ENCODE data around the gene DHCR24. TPM values are rescaled to one million over a fixed set of nuclear protein-coding genes. Genes with fewer than 3 reads are reported as not detected.
A peak's percentile ranks its signal among the peaks of the same experiment; 100 is the strongest.

The DHCR24 gene
- total RNA-seq, 2 donors from 2014 or later: 152 to 154 TPM

GRCh38 chr1:54800899-54801759 is 85.9 kb downstream of the DHCR24 start, which contains the start of gene TTC22:
TTC22 (minus strand) TSS chr1:54801323; CDS start chr1:54801163, 160 bp downstream.
- H3K4me1 ChIP-seq (replicated peaks): no peaks in the 10 kb centered on the region
- intact Hi-C loops (cut with DNase I): no loop called here

GRCh38 chr1:54800041-54800898 is 86.7 kb downstream of the DHCR24 start:
- no peak for TF ChIP-seq POLR2A (IDR thresholded peaks at IDR 0.05)
- no peak for TF ChIP-seq CTCF (IDR thresholded peaks at IDR 0.05)
- TF ChIP-seq POLR2AphosphoS5 (IDR thresholded peaks at IDR 0.05): no peak
- Histone ChIP-seq H3K36me3 (no peaks in the 10 kb centered on the region), H3K27me3 (replicated peaks; ENCODE audit: insufficient read depth) (no peaks in the 10 kb centered on the region), H3K4me1 (replicated peaks) (no peaks in the 10 kb centered on the region), H3K27ac (peak overlapping the region; percentile 71 to 75), H3K9me3 (no peaks in the 10 kb centered on the region), H3K4me3 (peak overlapping the region; percentile 33 to 53)
- 40% methylated on average over 24 of the region's 39 CpGs for WGBS
- intact Hi-C loops (cut with DNase I): no loop called here
- DNase-seq (ENCODE audit: low spot score): no peak

More at GRCh38 chr1:54800899-54801759, 85.9 kb downstream of the DHCR24 start, which contains the start of gene TTC22:
- Histone ChIP-seq H3K27me3 (replicated peaks; ENCODE audit: insufficient read depth) (no peaks in the 10 kb centered on the region), H3K27ac (peak within 1 kb of the TSS; percentile 71 to 75), H3K36me3 (no peaks in the 10 kb centered on the region), H3K4me3 (peak within 1 kb of the TSS; percentile 33 to 53), H3K9me3 (no peaks in the 10 kb centered on the region)
- TF ChIP-seq CTCF (IDR thresholded peaks at IDR 0.05) (peak in 3 of 4 experiments; percentile 32 to 73 (median 52)), POLR2AphosphoS5 (IDR thresholded peaks at IDR 0.05) (peak; percentile 67), POLR2A (IDR thresholded peaks at IDR 0.05) (peak; percentile 55)
- WGBS: 7% methylated on average over 32 of the region's 58 CpGs
- DNase-seq (ENCODE audit: low spot score): peak; percentile 75

Other genes with a start within 250 kb of the DHCR24 start
- 10 to 100 TPM in 1 of 2 donors, 1 to 10 TPM in 1; 5.2 to 18.0 TPM for gene MROH7, start 245.4 kb downstream of the DHCR24 start, total RNA-seq
- gene TTC4, start 171.3 kb downstream of the DHCR24 start, total RNA-seq: 10 to 100 TPM; 15.9 to 17.4 TPM
- gene PARS2, start 122.7 kb downstream of the DHCR24 start, total RNA-seq: 10 to 100 TPM; 12.0 to 12.2 TPM
- gene TTC22, start 85.9 kb downstream of the DHCR24 start, total RNA-seq: 10 to 100 TPM; 18.0 to 30.4 TPM
- 1 to 10 TPM; 2.4 to 5.4 TPM for gene TMEM61, start 93.4 kb upstream of the DHCR24 start, total RNA-seq
- under 1 TPM in 1 of 2 donors, not detected in 1; 0.11 TPM for gene BSND, start 111.7 kb upstream of the DHCR24 start, total RNA-seq
- under 1 TPM in 1 of 2 donors, not detected in 1; 0.45 TPM for gene PCSK9, start 152.4 kb upstream of the DHCR24 start, total RNA-seq